ENCODE measurements around the gene ODAD4. TPM values are rescaled to one million over a fixed set of nuclear protein-coding genes. Genes with fewer than 3 reads are reported as not detected.

ODAD4 gene
- total RNA-seq, 2 donors from 2014 or later, result 1.1 to 2.2 TPM

- DNase-seq (ENCODE audit: low spot score), result no peak
- TF ChIP-seq CTCF (IDR thresholded peaks at IDR 0.05), result no peak
- Histone ChIP-seq H3K9me3 (no peaks in the 10 kb centered on the region), H3K27me3 (replicated peaks; ENCODE audit: insufficient read depth) (no peaks in the 10 kb centered on the region), H3K36me3 (peaks cover 13% of the 10 kb centered on the region), H3K4me3 (peak overlapping the region; percentile 93), H3K4me1 (ENCODE audit: control insufficient read depth in 1 of 2, low read depth in 2 of 2) (peaks cover 4 to 48% of the 10 kb centered on the region in 2 donors), H3K27ac (peak overlapping the region; percentile 69 to 85)
- no peak for ATAC-seq (ENCODE audit: insufficient number of reproducible peaks, low FRiP score, low read depth)
Measured at GRCh38 chr17:41967921-41968578, 37.6 kb downstream of the ODAD4 start.

- Histone ChIP-seq H3K27ac (no peak overlapping the region), H3K9me3 (no peaks in the 10 kb centered on the region), H3K4me1 (ENCODE audit: control insufficient read depth in 1 of 2, low read depth in 2 of 2) (peaks cover 4 to 48% of the 10 kb centered on the region in 2 donors), H3K36me3 (peaks cover 13% of the 10 kb centered on the region), H3K27me3 (replicated peaks; ENCODE audit: insufficient read depth) (no peaks in the 10 kb centered on the region), H3K4me3 (no peak overlapping the region)
- ATAC-seq (ENCODE audit: insufficient number of reproducible peaks, low FRiP score, low read depth), result no peak
- no peak for DNase-seq (ENCODE audit: low spot score)
- no peak for TF ChIP-seq CTCF (IDR thresholded peaks at IDR 0.05)
Measured at GRCh38 chr17:41968676-41969075, 38.3 kb downstream of the ODAD4 start.

- Histone ChIP-seq H3K4me3 (no peak overlapping the region), H3K27ac (no peak overlapping the region), H3K36me3 (peaks cover 33% of the 10 kb centered on the region), H3K4me1 (ENCODE audit: control insufficient read depth in 1 of 2, low read depth in 2 of 2) (peaks cover 4 to 39% of the 10 kb centered on the region in 2 donors), H3K9me3 (no peaks in the 10 kb centered on the region), H3K27me3 (replicated peaks; ENCODE audit: insufficient read depth) (no peaks in the 10 kb centered on the region)
- no peak for DNase-seq (ENCODE audit: low spot score)
- no peak for ATAC-seq (ENCODE audit: insufficient number of reproducible peaks, low FRiP score, low read depth)
- TF ChIP-seq CTCF (IDR thresholded peaks at IDR 0.05), result no peak
Measured at GRCh38 chr17:41970901-41971331, 40.5 kb downstream of the ODAD4 start.

- peaks cover 4 to 41% of the 10 kb centered on the region in 2 donors for H3K4me1 ChIP-seq (ENCODE audit: control insufficient read depth in 1 of 2, low read depth in 2 of 2)
- DNase-seq (ENCODE audit: low spot score) (no peak), ATAC-seq (ENCODE audit: insufficient number of reproducible peaks, low FRiP score, low read depth) (no peak)
- no peak for TF ChIP-seq CTCF (IDR thresholded peaks at IDR 0.05)
- peaks cover 41% of the 10 kb centered on the region for H3K36me3 ChIP-seq
- no peaks in the 10 kb centered on the region for H3K27me3 ChIP-seq (replicated peaks; ENCODE audit: insufficient read depth)
- H3K4me3 ChIP-seq, result no peak overlapping the region
- no peak overlapping the region for H3K27ac ChIP-seq
- H3K9me3 ChIP-seq, result no peaks in the 10 kb centered on the region
Measured at GRCh38 chr17:41971721-41972523, 41.5 kb downstream of the ODAD4 start.

Data from thoracic aorta (tissue), 2 donors.